GM23248 (cell line): ENCODE data around the gene DNASE1L1.

Experiments used
- EZH2 ChIP-seq: fragments of 200-600 bp; sonication (generic); IDR thresholded peaks from 2 replicates; pipeline ENCODE4 v1.6.1; 2018; ENCODE audit warnings: antibody characterized with exemption, mild to moderate bottlenecking; ENCODE audit not compliant: insufficient read depth, poor library complexity, severe bottlenecking
- EZH2phosphoT487 ChIP-seq: fragments of 200-600 bp; sonication (generic); IDR thresholded peaks from 2 replicates; pipeline ENCODE4 v1.6.1; 2018; ENCODE audit warnings: antibody characterized with exemption, moderate library complexity, mild to moderate bottlenecking, low read depth; ENCODE audit not compliant: insufficient read depth

DNA sequence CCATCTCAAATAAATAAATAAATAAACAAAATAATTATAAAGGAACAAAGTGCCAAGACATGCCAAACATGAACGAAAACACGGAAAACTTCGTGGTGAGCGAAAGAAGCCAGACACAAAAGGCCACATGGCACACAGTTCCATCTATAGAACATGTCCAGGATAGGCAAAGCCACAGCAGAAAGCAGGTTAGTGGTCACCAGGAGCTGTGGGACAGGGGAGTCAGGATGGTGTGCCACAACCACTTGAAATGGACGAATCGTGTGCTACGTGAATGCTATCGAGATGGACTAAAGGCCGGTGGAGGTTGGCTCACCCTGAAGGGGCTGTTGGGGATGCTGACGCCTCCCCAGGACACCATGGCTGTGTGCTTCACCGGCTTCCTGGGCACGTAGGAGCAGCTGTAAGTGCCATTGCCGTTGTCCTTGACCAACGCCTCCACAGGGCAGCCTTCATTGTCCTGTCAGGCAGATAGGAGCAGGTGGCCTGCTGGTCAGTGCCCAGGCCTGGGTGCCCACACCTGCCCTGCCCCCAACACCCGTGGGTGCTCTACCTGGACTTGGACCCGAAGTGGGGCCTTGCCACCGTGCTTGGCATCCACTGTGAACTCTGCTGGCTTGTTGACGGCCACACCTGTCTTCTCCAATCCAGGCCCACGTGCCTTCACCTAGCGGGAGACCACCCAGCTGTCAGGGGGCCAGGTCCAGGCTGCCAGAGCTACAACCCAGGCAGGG is 45.2 kb downstream of the DNASE1L1 start:
- TF ChIP-seq EZH2phosphoT487 (no peak), EZH2 (no peak)
